HepG2 (cell line): ENCODE results near the gene FANCG. TPM values are rescaled to one million over a fixed set of nuclear protein-coding genes. Genes with fewer than 3 reads are reported as not detected.

Source experiments
- AHDC1 ChIP-seq: sonication (generic); formaldehyde crosslinking; IDR thresholded peaks from 2 replicates; pipeline ENCODE4 v1.5.1; 2020; ENCODE audit warnings: mild to moderate bottlenecking, missing genetic modification reagents, borderline replicate concordance
- ARHGAP35 ChIP-seq: sonication (generic); formaldehyde crosslinking; IDR thresholded peaks from 2 replicates; pipeline ENCODE4 v1.9.0; 2022; ENCODE audit warnings: mild to moderate bottlenecking, inconsistent platforms, moderate library complexity, missing genetic modification reagents, borderline replicate concordance
- CHD4 ChIP-seq: fragments of 200-600 bp; sonication (generic); IDR thresholded peaks from 2 replicates; pipeline ENCODE4 v1.7.0; 2017; ENCODE audit warnings: mild to moderate bottlenecking, low read length, borderline replicate concordance
- CTCF ChIP-seq: sonication (generic); formaldehyde crosslinking; IDR thresholded peaks from 2 replicates; pipeline ENCODE4 v1.5.0; 2020; ENCODE audit warnings: mild to moderate bottlenecking, missing genetic modification reagents, moderate library complexity
- HNRNPUL1 ChIP-seq: fragments of 200-400 bp; formaldehyde crosslinking; IDR thresholded peaks from 2 replicates; pipeline ENCODE4 v1.6.1; 2017; ENCODE audit warnings: low read depth, mild to moderate bottlenecking, low read length, moderate library complexity
- MATR3 ChIP-seq: sonication (generic); formaldehyde crosslinking; IDR thresholded peaks from 2 replicates; pipeline ENCODE4 v1.4.0; 2020; ENCODE audit warnings: missing genetic modification reagents
- MXD1 ChIP-seq: sonication (generic); formaldehyde crosslinking; IDR thresholded peaks from 2 replicates; pipeline ENCODE4 v1.4.0; 2020; ENCODE audit warnings: mild to moderate bottlenecking, missing genetic modification reagents
- NFE2L1 ChIP-seq: sonication (generic); formaldehyde crosslinking; IDR thresholded peaks from 2 replicates; pipeline ENCODE4 v1.4.0; 2020; ENCODE audit warnings: missing genetic modification reagents, mild to moderate bottlenecking, borderline replicate concordance
- PBX2 ChIP-seq: IDR thresholded peaks from 2 replicates; pipeline ENCODE4 v1.6.1; 2016; ENCODE audit warnings: control low read depth
- POLR2G ChIP-seq: fragments of 200-400 bp; formaldehyde crosslinking; IDR thresholded peaks from 2 replicates; pipeline ENCODE4 v1.6.1; 2018; ENCODE audit warnings: mild to moderate bottlenecking, low read depth, low read length, moderate library complexity
- STAG1 ChIP-seq: sonication (generic); formaldehyde crosslinking; IDR thresholded peaks from 2 replicates; pipeline ENCODE4 v1.4.0; 2020; ENCODE audit warnings: missing genetic modification reagents
- THAP7 ChIP-seq: sonication (generic); formaldehyde crosslinking; IDR thresholded peaks from 2 replicates; pipeline ENCODE4 v1.8.1; 2023; ENCODE audit warnings: mild to moderate bottlenecking, missing genetic modification reagents
- ZEB1 ChIP-seq: IDR thresholded peaks from 2 replicates; pipeline ENCODE4 v1.6.1; 2012; ENCODE audit warnings: mild to moderate bottlenecking, low read depth, inconsistent platforms; ENCODE audit not compliant: insufficient replicate concordance
- ZKSCAN8 ChIP-seq: IDR thresholded peaks from 2 replicates; pipeline ENCODE4 v1.6.1; 2016; ENCODE audit warnings: borderline replicate concordance, missing genetic modification reagents, missing compliant biosample characterization
- ZNF33B ChIP-seq: sonication (generic); formaldehyde crosslinking; IDR thresholded peaks from 2 replicates; pipeline ENCODE4 v1.5.1; 2020; ENCODE audit warnings: mild to moderate bottlenecking, missing genetic modification reagents
- ZNF567 ChIP-seq: sonication (generic); formaldehyde crosslinking; IDR thresholded peaks from 2 replicates; pipeline ENCODE4 v1.8.1; 2023; ENCODE audit warnings: mild to moderate bottlenecking, missing genetic modification reagents, borderline replicate concordance
- ZNF639 ChIP-seq: conservative IDR thresholded peaks from 2 replicates; pipeline ENCODE4 v1.6.1; 2018; ENCODE audit warnings: missing genetic modification reagents
- polyA plus RNA-seq, 8 experiments: library from polyadenylated mRNA; depleted of rRNA in 3 of 8; stranded (reverse) in 7 of 8; unstranded in 1 of 8; fragments of >200 nt; fragmentation: Illumina TruSeq in 4 of 8; extraction: Trizol in 4 of 8; gene quantifications; 2 replicates each; pipeline versions ENCODE4 v1.2.1 to v1.2.3, GENCODE V29; 2011 to 2016; ENCODE audit warnings: low read depth in 4 of 8, missing spikeins in 1 of 8, mixed read lengths in 1 of 8; ENCODE audit not compliant: insufficient read depth in 1 of 8
- total RNA-seq, 5 experiments: library from RNA; depleted of rRNA; stranded (reverse); fragments of >200 nt; fragmentation: Illumina TruSeq; extraction: Trizol; gene quantifications; 2 replicates each; pipeline ENCODE4 v1.2.3, GENCODE V29; 2016; ENCODE audit warnings: low read depth in 1 of 5

Gene FANCG
- total and polyA plus RNA-seq, 2 of the 13 experiments (the other 11 are each of a cell fraction or from before 2014, with no cell fraction given), result 14.4 to 45.1 TPM

GRCh38 chr9:35102769-35103659 lies 23.3 kb upstream of the FANCG start, which contains the start of gene STOML2 (continued):
- TF ChIP-seq THAP7 (CRISPR knock-in tag) (peak; percentile 87), HNRNPUL1 (no peak), ZEB1 (peak; percentile 70), ARHGAP35 (CRISPR knock-in tag) (0 out of 2 replicates have a peak, but pooled peaks have one; percentile 17), ZNF33B (CRISPR knock-in tag) (no peak), ZNF639 (peak; percentile 47), MXD1 (no peak; the same call in 1 of the 2 replicates), STAG1 (CRISPR knock-in tag) (no peak), NFE2L1 (CRISPR knock-in tag) (no peak), ZKSCAN8 (CRISPR knock-in tag) (no peak), AHDC1 (CRISPR knock-in tag) (no peak), CTCF (CRISPR knock-in tag) (peak; percentile 55), MATR3 (no peak), ZNF567 (CRISPR knock-in tag) (peak; percentile 52; the same call in 1 of the 2 replicates), PBX2 (no peak), CHD4 (no peak), POLR2G (peak; percentile 93)
